Mesangial cell (primary cell): ENCODE data around the gene CCR5. TPM values are rescaled to one million over a fixed set of nuclear protein-coding genes. Genes with fewer than 3 reads are reported as not detected.

ENCODE experiments used
- total RNA-seq: library from RNA; depleted of rRNA; stranded (reverse); fragments of >200 nt; gene quantifications from 2 replicates; pipeline ENCODE4 v1.2.3, GENCODE V29; 2015

CCR5 gene
- not detected in 2 replicates for total RNA-seq

DNA sequence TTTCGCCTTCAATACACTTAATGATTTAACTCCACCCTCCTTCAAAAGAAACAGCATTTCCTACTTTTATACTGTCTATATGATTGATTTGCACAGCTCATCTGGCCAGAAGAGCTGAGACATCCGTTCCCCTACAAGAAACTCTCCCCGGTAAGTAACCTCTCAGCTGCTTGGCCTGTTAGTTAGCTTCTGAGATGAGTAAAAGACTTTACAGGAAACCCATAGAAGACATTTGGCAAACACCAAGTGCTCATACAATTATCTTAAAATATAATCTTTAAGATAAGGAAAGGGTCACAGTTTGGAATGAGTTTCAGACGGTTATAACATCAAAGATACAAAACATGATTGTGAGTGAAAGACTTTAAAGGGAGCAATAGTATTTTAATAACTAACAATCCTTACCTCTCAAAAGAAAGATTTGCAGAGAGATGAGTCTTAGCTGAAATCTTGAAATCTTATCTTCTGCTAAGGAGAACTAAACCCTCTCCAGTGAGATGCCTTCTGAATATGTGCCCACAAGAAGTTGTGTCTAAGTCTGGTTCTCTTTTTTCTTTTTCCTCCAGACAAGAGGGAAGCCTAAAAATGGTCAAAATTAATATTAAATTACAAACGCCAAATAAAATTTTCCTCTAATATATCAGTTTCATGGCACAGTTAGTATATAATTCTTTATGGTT is at the start of gene CCR5:
Gene CCR5 (plus strand): TSS at position 108 of the 680 bp plus-strand sequence. CDS start 1,957 bp downstream, outside the sequence.

GRCh38 chr3:46353647-46354410 is 16.9 kb upstream of the CCR5 start, which contains the start of gene CCR2:
Gene CCR2, plus strand, starts transcription at chr3:46354111. Its CDS starts 3,417 bp downstream, at chr3:46357528.

GRCh38 chr3:46406788-46407611 is 36.3 kb downstream of the CCR5 start, which contains the start of the genes CCR5AS and CCRL2:
Gene CCR5AS, minus strand, starts transcription at chr3:46407066.
Gene CCRL2, plus strand, starts transcription at chr3:46407259. Its CDS starts 821 bp downstream, at chr3:46408080.

Other genes starting within 250 kb of the CCR5 start
- gene CCR1, start 162.6 kb upstream of the CCR5 start, total RNA-seq: not detected in 2 replicates
- gene CCR3, start 128.5 kb upstream of the CCR5 start, total RNA-seq: not detected in 2 replicates
- not detected in 2 replicates for gene CCR2, start 16.8 kb upstream of the CCR5 start, total RNA-seq
- 0.33 TPM in 1 of 2 replicates, not detected in the other for gene CCRL2, start 36.3 kb downstream of the CCR5 start, total RNA-seq
- gene LTF, start 94.0 kb downstream of the CCR5 start, total RNA-seq: not detected in 2 replicates
- not detected in 2 replicates for gene RTP3, start 127.0 kb downstream of the CCR5 start, total RNA-seq
- gene LRRC2, start 195.4 kb downstream of the CCR5 start, total RNA-seq: under 0.01 and 0.16 TPM in 2 replicates
- not detected in 2 replicates for gene FAM240A, start 241.6 kb downstream of the CCR5 start, total RNA-seq